Measurements from ENCODE around the gene ZNF195.
"Not testable (repeated sequence)": the region's sequence is repeated elsewhere in the genome, so short reads cannot be mapped to it uniquely, and the experiment has no call there.

The ZNF195 gene

DNA sequence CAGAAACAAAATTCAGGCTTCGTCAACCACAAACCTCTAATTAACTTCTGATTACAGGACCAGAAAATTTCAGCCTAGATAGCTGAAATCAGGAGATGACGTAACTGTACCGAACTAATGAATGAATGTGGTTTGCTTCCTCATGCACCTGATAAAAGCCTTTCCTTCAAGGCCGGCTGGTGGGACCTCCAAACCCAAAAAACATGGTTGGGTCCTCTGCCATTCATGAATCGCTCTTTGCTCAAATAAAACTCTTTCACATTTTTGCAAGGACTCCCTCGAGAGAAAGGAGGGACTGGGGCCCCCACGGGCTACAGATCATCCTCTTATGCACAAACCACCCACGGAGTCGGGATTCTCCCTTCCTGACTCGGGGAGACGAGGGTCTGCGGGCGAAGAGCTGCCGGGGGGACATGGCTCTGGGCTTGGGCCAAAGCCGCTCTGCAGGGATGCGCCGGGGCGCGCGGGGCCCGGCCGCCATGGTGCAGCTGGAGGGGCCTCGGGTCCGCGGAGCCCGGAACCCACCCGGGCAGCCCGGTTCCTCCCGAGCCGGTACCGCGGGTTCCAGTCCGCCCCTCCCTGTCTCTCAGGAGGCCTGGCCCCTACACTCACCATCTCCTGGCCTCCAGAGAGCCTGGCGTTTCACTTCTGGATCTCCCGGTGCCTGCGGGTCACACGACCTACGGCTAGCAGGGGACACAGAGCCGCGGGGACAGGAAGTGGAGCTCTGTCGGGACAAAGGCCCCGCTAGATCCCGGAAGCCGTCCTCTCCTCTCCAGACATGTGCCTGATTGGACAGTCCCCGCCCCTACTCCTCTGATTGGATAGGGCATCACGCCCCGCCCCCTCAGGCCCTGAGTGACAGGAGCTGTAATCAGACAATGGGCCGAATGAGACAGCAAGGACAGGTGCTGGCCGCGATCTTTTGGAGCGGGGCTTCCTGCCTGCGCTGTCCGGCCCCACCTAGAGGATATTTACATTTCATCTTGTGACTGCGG lies at the start of gene ZNF195:
ZNF195 (minus strand) TSS at position 721 of the 998 bp plus-strand sequence; CDS start at position 615, 106 bp downstream.
- TF ChIP-seq, protein P1, sequence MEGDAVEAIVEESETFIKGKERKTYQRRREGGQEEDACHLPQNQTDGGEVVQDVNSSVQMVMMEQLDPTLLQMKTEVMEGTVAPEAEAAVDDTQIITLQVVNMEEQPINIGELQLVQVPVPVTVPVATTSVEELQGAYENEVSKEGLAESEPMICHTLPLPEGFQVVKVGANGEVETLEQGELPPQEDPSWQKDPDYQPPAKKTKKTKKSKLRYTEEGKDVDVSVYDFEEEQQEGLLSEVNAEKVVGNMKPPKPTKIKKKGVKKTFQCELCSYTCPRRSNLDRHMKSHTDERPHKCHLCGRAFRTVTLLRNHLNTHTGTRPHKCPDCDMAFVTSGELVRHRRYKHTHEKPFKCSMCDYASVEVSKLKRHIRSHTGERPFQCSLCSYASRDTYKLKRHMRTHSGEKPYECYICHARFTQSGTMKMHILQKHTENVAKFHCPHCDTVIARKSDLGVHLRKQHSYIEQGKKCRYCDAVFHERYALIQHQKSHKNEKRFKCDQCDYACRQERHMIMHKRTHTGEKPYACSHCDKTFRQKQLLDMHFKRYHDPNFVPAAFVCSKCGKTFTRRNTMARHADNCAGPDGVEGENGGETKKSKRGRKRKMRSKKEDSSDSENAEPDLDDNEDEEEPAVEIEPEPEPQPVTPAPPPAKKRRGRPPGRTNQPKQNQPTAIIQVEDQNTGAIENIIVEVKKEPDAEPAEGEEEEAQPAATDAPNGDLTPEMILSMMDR (IDR thresholded peaks at IDR 0.05; ENCODE audit: low read depth, low read length): no peak
- peak; percentile 79 for DNase-seq (ENCODE audit: extremely low read depth, low read depth)

DNA sequence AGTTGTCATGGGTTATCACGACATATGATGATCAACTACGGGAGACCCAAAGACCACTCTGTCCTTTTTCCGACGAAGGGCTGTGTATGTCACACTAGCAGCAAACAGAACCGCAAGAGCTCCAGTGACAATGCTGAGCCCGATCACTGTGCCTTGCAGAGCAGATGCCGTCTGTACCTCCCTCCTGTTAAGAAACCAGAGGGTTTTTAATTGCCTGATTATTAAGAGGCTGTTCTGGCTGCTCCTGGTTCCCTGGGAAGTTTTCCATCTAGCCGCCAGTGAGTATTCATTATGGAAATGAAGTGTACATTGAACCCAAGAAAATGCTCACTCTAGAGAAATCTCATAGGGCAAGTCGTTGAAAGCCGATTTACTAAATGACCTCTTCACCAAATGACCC lies 49.1 kb upstream of the ZNF195 start:
- not testable (repeated sequence) for DNase-seq (ENCODE audit: extremely low read depth, low read depth)

- DNase-seq (ENCODE audit: extremely low read depth, low read depth): not testable (repeated sequence)
Observed at GRCh38 chr11:3426541-3426940, 47.6 kb upstream of the ZNF195 start.

DNA sequence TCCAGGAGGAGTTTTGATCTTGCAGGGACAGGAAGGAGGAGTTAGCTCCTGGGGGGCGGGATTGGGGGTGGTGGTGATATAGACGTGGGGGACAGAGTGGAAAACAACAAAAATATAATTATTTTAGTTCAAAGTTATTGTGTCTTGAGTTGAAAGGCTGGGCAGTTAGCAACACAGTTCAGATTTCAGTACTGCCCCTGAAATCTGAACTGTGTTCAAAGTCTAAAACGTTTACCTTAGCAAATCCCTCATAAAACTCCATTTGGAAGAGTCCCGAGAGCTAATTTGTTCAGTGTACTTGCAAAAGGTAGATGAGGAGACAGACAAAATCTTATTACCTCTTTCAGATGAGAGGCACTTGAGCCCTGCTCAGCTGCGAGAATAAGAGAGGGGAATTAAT lies 45.0 kb upstream of the ZNF195 start:
- not testable (repeated sequence) for DNase-seq (ENCODE audit: extremely low read depth, low read depth)

DNA sequence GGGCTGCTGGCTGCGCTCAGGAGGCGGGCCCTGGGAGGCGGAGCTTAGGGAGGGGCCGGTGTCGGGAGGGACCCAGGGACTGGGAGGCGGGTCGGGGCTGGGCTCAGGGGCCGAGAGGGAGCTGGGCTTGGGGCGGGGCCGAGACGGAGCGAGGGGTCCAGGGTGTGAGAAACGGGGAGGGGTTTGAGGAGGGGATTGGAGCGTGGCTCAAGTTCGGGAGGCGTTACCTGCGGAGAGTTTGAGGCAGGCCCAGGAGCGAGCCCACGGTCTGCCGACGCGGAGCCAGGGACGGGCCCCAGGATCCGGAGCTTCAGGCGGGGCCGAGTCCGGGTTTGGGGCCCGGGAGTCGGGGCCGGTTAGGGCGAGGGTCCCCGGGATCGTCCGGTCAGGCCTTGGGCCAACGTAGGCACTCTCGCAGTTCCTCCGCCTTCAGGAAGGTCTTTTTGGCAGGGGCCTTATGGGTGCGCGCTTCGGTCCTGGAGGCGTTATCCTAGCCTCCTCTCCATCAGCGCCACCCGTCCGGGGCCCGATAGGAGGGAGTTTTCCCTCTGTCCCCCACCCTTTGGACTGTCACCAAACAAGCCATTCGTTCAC lies 44.3 kb upstream of the ZNF195 start:
- not testable (repeated sequence) for DNase-seq (ENCODE audit: extremely low read depth, low read depth)

GRCh38 chr11:3422380-3423137 lies 43.6 kb upstream of the ZNF195 start:
- peak; percentile 91 for DNase-seq (ENCODE audit: extremely low read depth, low read depth)

DNA sequence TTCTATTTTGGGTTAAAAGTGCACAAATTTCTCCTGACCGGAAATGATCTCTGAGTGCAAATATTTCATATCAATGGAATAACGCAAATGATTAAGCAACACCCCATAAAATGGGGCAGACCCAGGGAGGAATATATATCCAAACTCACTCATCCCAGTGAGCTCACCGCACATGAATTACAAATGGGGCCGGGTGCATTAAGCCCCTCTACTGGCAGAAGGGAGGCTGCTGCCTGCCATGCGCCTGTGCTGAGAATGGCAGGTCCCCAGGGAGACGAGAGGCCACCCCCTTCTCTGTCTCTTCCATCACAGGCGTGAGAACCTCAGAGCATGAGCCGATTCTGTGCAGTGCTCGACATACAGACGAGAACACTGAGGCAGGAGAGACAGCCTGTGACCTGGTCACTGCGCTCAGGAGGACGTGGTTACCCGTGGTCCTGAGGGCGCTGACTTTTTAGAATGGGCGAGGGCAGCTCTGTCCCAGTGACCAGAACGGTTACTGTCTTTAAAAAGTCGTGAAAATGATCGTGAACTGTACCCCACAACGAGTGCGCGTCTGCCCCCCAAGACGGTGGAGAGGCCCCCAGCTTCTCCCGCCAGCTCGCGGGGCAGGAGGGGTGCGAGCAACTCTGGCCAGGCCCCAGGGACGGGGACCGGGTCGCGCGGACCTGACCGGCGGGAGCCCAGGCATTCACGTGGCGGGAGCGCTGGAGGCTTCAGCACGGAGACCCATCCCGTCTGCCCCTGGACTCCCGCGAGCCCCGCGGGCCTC lies 42.8 kb upstream of the ZNF195 start:
- DNase-seq (ENCODE audit: extremely low read depth, low read depth): not testable (repeated sequence)

DNA sequence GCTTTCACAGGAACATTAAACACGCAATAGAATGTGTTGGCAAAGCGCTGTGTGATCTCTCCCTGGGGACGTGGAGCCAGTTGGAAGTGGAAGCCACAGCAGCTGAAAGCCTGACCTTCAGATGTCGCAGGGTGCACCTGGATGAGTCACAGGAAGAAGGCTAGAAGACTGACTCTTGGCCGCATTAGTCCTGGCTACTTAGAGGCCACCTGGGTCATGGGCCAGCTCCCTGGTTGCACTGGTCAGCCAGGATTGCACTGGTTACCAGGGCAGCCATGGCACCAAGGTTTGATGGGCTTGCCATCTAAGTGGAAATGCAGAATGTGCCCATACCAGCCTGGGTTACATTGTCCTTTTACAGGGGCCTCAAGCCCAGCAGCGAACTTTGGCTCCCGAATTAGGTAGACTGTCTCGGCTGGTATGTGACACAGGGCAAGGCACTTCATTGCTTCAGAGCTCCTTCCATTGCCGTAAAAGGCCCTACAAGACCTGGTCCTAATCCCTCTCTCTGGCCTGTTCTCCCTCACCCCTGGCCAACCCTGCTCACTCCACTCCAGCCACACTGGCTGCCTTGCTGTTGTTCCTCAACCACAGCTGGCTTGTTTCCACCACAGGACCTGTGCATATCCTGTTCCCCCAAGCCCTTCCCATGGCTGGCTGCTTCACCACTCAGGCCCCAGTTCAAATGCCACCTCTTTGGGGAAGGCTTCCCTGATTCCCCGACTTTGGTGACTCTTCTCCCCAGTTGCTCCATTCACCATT lies 41.5 kb upstream of the ZNF195 start:
- not testable (repeated sequence) for DNase-seq (ENCODE audit: extremely low read depth, low read depth)

- not testable (repeated sequence) for DNase-seq (ENCODE audit: extremely low read depth, low read depth)
Observed at GRCh38 chr11:3419496-3419895, 40.5 kb upstream of the ZNF195 start.

- DNase-seq (ENCODE audit: extremely low read depth, low read depth): peak; percentile 11
Observed at GRCh38 chr11:3417047-3417446, 38.1 kb upstream of the ZNF195 start.

DNA sequence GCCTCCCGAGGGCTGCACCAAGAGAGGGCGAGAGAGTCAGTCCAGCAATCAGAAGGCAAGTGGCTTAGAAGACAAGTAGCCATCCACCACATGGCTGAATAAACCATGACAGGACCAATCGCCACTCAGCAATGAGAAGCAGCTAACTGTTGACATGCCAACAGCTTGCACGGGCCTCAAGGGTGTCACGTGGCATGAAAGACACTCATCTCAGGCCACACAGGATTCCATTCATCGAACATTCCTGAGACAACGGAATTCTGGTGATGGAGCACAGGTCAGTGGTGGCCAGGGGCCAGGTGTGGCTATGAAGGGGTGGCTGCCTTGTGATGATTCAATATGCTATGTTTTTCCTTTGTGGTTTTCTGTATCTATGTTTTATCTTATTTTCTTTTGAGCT lies 36.4 kb upstream of the ZNF195 start:
- DNase-seq (ENCODE audit: extremely low read depth, low read depth): not testable (repeated sequence)

More at GRCh38 chr11:3417047-3417446, 38.1 kb upstream of the ZNF195 start:
- TF ChIP-seq, protein P1 (IDR thresholded peaks at IDR 0.05; ENCODE audit: low read depth, low read length): peak; percentile 33

DNA sequence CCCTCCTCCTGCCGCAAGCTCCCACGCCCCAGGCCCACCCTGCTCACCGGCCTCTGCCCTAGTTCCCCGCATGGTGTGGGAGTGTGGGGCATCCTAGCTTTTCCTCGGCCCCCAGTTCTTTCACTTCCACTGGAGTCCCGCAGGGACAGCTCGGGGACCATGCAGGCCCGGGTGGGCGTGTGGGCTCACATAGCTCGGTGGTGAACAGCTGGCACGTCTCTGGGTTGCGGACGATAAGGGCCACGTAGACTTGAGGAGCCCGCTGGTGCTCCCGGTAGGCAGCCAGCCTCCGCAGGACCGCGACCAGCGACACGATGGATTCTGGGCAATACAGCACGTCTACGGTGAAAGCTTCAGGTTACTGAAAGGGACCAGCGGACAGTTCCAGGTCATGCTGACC lies 34.7 kb upstream of the ZNF195 start:
- not testable (repeated sequence) for DNase-seq (ENCODE audit: extremely low read depth, low read depth)

Data from AG09319 (cell line).